DMS153 treated with DMSO at 0.1 percent for 48 hours (cell line): ENCODE data around the gene ZNRD2.
A peak's percentile ranks its signal among the peaks of the same experiment; 100 is the strongest.
"Not testable (repeated sequence)": the region's sequence is repeated elsewhere in the genome, so short reads cannot be mapped to it uniquely, and the experiment has no call there.

Experiments
- DNase-seq: peaks from one replicate; lab custom pipeline; 2025; ENCODE audit not compliant: unreplicated experiment; lab: John Stamatoyannopoulos, UW

The ZNRD2 gene, protein sequence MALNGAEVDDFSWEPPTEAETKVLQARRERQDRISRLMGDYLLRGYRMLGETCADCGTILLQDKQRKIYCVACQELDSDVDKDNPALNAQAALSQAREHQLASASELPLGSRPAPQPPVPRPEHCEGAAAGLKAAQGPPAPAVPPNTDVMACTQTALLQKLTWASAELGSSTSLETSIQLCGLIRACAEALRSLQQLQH

DNA sequence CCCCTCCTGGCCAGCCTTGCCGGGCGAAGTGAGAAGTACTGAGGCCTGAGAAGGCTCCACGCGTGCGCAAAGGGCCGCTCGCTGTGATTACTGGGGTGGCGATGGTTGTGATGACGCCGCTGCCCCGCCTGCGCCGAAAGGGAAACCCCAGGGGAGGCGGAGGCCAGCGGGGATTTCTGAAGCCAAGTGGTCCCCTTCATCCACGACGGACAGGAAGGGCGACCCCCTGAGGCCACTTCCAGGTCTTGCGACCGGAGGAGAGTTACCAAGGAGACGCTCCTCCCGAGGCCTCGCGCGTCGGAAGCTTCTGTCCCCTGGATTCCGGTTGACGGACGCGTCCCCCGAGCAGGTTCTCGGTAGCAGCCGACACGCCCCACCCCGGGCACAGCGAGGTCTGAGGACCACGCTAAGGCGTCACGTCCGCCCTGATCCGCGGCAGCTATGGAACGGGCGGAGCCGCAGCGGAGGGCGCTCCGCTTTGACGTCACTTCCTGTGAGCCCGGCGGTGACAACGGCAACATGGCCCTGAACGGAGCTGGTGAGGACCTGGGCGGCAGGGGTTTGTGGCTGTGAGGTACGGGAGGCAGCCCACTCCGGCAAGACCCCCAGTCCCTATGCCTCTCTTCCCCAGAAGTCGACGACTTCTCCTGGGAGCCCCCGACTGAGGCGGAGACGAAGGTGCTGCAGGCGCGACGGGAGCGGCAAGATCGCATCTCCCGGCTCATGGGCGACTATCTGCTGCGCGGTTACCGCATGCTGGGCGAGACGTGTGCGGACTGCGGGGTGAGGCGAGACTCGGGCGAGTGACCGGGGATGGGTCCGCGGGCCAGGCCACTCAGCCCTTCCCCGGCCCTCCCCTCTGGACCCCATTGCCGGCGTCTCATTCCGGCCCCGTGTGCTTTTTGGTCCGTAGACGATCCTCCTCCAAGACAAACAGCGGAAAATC, at the start of gene ZNRD2:
ZNRD2 (plus strand) TSS at position 505 of the 946 bp plus-strand sequence; CDS start at position 520, 15 bp downstream.
- DNase-seq, result peak; percentile 93

DNA sequence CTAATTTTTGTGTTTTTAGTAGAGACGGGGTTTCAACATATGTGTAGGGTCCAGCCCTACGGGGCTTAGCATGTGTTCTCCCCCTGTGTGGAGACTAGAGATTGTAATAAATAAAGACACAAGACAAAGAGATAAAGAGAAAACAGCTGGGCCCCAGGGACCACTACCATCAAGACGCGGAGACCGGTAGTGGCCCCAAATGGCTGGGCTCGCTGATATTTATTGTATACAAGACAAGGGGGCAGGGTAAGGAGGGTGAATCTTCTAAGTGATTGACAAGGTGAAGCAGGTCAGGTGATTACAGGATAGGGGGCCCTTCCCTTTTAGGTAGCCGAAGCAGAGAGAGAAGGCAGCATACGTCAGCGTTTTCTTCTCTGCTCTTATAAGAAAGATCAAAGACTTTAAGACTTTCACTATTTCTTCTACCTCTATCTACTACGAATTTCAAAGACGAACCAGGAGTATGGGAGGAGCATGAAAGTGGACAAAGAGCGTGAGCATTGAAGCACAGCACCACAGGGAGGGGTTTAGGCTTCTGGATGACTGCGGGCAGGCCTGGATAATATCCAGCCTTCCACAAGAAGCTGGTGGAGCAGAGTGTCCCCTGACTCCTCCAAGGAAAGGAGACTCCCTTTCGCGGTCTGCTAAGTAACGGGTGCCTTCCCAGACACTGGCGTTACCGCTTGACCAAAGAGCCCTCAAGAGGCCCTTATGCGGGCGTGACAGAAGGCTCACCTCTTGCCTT, 48.3 kb upstream of the ZNRD2 start:
- DNase-seq, result not testable (repeated sequence)

GRCh38 chr11:65522718-65523630, 47.3 kb upstream of the ZNRD2 start:
- not testable (repeated sequence) for DNase-seq

DNA sequence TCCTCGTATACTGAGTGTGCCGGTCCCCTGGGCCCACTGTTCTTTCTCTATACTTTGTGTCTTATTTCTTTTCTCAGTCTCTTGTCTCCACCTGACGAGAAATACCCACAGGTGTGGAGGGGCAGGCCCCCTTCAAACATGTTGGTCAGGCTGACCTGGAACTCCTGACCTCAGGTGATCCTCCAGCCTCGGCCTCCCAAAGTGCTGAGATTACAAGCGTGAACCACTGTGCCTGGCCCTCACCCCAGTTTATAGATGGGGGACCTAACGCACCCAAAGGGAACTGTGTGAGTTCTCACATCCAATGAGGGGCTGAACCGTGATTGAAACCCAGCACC, 46.7 kb upstream of the ZNRD2 start:
- not testable (repeated sequence) for DNase-seq

GRCh38 chr11:65524014-65524740, 46.1 kb upstream of the ZNRD2 start:
- DNase-seq, result no peak

GRCh38 chr11:65524741-65525545, 45.3 kb upstream of the ZNRD2 start, which contains the start of gene SCYL1:
Gene SCYL1 (plus strand): TSS chr11:65525083. CDS start chr11:65525154, 71 bp downstream.
- DNase-seq, result no peak

DNA sequence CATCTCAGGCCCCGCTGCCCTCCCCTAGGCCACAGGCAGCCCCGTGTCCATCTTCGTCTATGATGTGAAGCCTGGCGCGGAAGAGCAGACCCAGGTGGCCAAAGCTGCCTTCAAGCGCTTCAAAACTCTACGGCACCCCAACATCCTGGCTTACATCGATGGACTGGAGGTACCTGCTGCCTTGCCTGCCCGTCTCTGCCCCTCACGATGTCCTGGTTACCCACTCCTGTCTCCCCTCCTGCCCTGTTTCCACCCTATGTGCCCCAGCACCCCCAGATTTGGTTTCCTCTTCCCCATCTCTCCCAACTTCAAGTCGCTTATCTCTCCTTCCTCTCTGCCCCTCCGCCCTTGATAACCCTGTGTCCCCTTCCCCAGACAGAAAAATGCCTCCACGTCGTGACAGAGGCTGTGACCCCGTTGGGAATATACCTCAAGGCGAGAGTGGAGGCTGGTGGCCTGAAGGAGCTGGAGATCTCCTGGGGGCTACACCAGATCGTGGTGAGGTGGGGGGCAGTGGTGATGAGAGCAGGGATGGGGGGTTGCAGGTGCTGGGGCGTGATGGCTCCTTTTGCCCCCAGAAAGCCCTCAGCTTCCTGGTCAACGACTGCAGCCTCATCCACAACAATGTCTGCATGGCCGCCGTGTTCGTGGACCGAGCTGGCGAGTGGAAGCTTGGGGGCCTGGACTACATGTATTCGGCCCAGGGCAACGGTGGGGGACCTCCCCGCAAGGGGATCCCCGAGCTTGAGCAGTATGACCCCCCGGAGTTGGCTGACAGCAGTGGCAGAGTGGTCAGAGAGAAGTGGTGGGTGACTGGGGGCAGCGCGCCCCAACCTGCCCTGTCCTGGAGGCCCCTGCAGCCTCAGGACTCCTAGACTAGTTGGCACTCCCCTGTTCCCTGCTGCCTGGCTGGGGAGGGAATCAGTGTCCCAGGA, 44.5 kb upstream of the ZNRD2 start:
- DNase-seq, result no peak

GRCh38 chr11:65526744-65527143, 43.5 kb upstream of the ZNRD2 start:
- DNase-seq, result no peak

GRCh38 chr11:65528819-65529350, 41.4 kb upstream of the ZNRD2 start:
- no peak for DNase-seq

GRCh38 chr11:65529475-65530156, 40.7 kb upstream of the ZNRD2 start:
- DNase-seq, result no peak

GRCh38 chr11:65530157-65530496, 40.1 kb upstream of the ZNRD2 start:
- DNase-seq, result no peak

DNA sequence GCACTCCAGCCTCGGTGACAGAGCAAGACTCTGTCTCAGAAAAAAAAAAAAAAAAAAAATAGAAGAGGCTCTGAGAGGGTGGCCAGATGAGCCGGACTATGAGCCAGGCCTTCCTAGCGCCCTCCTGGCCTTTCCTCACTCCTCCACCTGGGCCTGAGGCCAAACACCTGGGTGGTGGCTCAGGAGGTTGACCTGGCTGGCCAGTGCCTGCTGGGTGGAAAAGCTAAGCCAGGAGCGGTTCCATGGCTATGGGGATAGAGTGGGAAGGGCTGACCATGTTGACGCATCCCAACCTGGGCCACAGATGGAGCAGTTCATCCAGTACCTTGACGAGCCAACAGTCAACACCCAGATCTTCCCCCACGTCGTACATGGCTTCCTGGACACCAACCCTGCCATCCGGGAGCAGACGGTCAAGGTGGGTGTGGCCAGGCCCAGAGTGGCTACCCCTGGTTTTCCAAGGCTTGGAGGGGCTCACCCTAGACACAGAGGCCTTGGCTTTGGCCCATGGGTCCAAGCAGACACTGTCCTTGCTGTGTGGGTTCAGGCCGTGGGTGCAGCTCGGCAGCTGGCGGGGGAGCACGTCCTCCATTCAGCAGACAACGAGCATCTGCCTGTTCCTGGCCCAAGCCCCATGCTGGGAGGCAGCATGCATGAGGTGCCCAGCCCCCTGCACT, 37.8 kb upstream of the ZNRD2 start:
- DNase-seq, result no peak

GRCh38 chr11:65535102-65535501, 35.2 kb upstream of the ZNRD2 start:
- DNase-seq, result no peak

DNA sequence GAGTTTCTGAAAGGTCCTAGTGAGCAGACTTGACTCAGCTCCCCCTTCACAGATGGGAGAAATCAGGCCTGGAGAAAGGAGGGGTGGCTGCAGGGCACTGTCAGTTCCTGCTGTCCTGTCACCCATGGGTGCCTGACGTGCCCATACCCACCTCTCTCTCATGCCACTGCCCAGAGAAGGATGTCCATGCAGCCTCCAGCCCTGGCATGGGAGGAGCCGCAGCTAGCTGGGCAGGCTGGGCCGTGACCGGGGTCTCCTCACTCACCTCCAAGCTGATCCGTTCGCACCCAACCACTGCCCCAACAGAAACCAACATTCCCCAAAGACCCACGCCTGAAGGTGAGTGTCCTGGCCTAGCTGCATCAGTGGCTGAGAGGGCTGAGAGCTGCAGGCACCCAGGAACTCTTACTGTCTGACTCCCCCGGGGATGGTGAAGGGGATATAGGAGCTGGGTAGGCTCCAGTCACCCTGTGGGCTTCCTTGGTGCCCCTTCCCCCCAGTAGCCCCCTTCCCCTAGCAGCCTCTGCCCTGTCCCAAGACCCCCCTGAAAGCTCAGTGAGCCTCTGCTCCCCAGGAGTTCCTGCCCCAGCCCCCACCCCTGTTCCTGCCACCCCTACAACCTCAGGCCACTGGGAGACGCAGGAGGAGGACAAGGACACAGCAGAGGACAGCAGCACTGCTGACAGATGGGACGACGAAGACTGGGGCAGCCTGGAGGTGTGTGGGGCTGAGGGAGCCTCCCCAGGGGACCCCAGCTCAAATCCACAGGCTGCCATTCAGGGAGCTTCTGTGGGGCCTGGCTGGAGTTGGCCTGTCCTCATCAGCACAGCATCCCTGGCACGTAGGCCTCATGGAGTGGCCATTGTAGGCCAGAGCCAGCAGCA, 33.6 kb upstream of the ZNRD2 start:
- DNase-seq, result no peak

- DNase-seq, result no peak
Observed at GRCh38 chr11:65537296-65537597, 33.0 kb upstream of the ZNRD2 start.
